Upper lobe of left lung (tissue), 6 donors: ENCODE measurements around the gene DOK5. TPM values are rescaled to one million over a fixed set of nuclear protein-coding genes. Genes with fewer than 3 reads are reported as not detected.

Experiments
- ATAC-seq, 2 donors: fragments of 200-7000 bp; cut with Tn5 transposase; one replicate each; pipeline ENCODE4 v1.9.1; 2022; ENCODE audit warnings: mild to moderate bottlenecking in 2 of 2, moderate library complexity in 2 of 2; ENCODE audit not compliant: low FRiP score in 2 of 2
- DNase-seq, 2 donors: peaks; one replicate each; pipeline ENCODE4 v3.0.0-alpha.2; 2019 to 2020
- H3K27ac ChIP-seq, 4 donors: fragments of 200-600 bp; sonication (generic); one replicate each; pipeline ENCODE4 v1.5.1; 2016 to 2019
- H3K27me3 ChIP-seq, 4 donors: fragments of 200-600 bp; sonication (generic); one replicate each; pipeline ENCODE4 v1.5.1; 2017 to 2019
- H3K36me3 ChIP-seq, 4 donors: fragments of 200-600 bp; sonication (generic); one replicate each; pipeline ENCODE4 v1.5.1; 2016 to 2019
- H3K4me1 ChIP-seq, 4 donors: fragments of 200-600 bp; sonication (generic); one replicate each; pipeline ENCODE4 v1.5.1; 2018 to 2019
- H3K4me3 ChIP-seq, 4 donors: fragments of 200-600 bp; sonication (generic); one replicate each; pipeline ENCODE4 v1.5.1; 2017 to 2019; ENCODE audit warnings: mild to moderate bottlenecking in 2 of 4, moderate library complexity in 1 of 4
- H3K9me3 ChIP-seq, 4 donors: fragments of 200-600 bp; sonication (generic); one replicate each; pipeline ENCODE4 v1.5.1; 2018 to 2019
- CTCF ChIP-seq, 6 experiments: fragments of 450-650 bp in 4 of 6; fragments of 200-600 bp in 2 of 6; sonication (generic) in 2 of 6; IDR thresholded peaks; one replicate each; pipeline ENCODE4 v1.5.1; 2016 to 2019; ENCODE audit warnings: antibody characterized with exemption in 6 of 6
- EP300 ChIP-seq, 4 donors: sonication (generic); formaldehyde crosslinking; IDR thresholded peaks; one replicate each; pipeline ENCODE4 v1.5.1; 2017; ENCODE audit warnings: antibody characterized with exemption in 4 of 4, control low read depth in 2 of 4
- POLR2A ChIP-seq, 4 donors: fragments of 450-650 bp; IDR thresholded peaks; one replicate each; pipeline ENCODE4 v1.5.1; 2016 to 2017; ENCODE audit warnings: antibody characterized with exemption in 4 of 4, mild to moderate bottlenecking in 2 of 4
- POLR2AphosphoS5 ChIP-seq, 2 donors: sonication (generic); formaldehyde crosslinking; IDR thresholded peaks; one replicate each; pipeline ENCODE4 v1.5.1; 2017; ENCODE audit warnings: antibody characterized with exemption in 2 of 2
- WGBS, 2 donors: methylation state at CpG; one replicate each; pipeline ENCODE4 v1.1.5; 2017 to 2018; 5-methylcytosine and 5-hydroxymethylcytosine counted together
- total RNA-seq, 6 donors: library from RNA; depleted of rRNA in 4 of 6; stranded (reverse); fragments of >200 nt in 4 of 6; gene quantifications; one replicate each; pipeline versions ENCODE4 v1.1.0 to v1.2.1, GENCODE V29; 2016 to 2021
- donor health status: DM: no; HTN: no; CAD: no; lungs with moderate emphysema.
- donor health status: DM: no; HTN: yes; CAD: no; lungs with severe emphysema.

DOK5 gene
- total RNA-seq, 6 donors from 2014 or later, result 0.37 to 1.0 TPM; not detected in 4

- 81% methylated on average over 1 of the region's 1 CpG for WGBS, 2 donors
Measured at GRCh38 chr20:54665812-54666211, 190.4 kb downstream of the DOK5 start.

GRCh38 chr20:54668271-54669039 is 193.1 kb downstream of the DOK5 start:
- peak in 1 of 2 donors; percentile 27 for DNase-seq
- Histone ChIP-seq H3K4me1 (peaks cover 0 to 4% (median 0%) of the 10 kb centered on the region in 4 donors), H3K9me3 (no peaks in the 10 kb centered on the region), H3K27me3 (no peaks in the 10 kb centered on the region), H3K36me3 (no peaks in the 10 kb centered on the region), H3K4me3 (no peak overlapping the region), H3K27ac (no peak overlapping the region)
- peak; percentile 66 to 68 for ATAC-seq
- 31 to 35% methylated on average over 12 of the region's 12 CpGs for WGBS, 2 donors
- TF ChIP-seq CTCF (IDR thresholded peaks at IDR 0.05), result peak in 5 of 6 experiments; percentile 4 to 38 (median 23)
- no peak for TF ChIP-seq POLR2AphosphoS5 (IDR thresholded peaks at IDR 0.05)
- no peak for TF ChIP-seq EP300 (IDR thresholded peaks at IDR 0.05)
- no peak for TF ChIP-seq POLR2A (IDR thresholded peaks at IDR 0.05)

More at GRCh38 chr20:54665812-54666211, 190.4 kb downstream of the DOK5 start:
- H3K27me3 ChIP-seq, result no peaks in the 10 kb centered on the region
- no peaks in the 10 kb centered on the region for H3K9me3 ChIP-seq
- H3K4me3 ChIP-seq, result no peak overlapping the region
- no peaks in the 10 kb centered on the region for H3K36me3 ChIP-seq
- H3K27ac ChIP-seq, result no peak overlapping the region
- ATAC-seq (no peak), DNase-seq (no peak)
- peaks cover 0 to 4% (median 0%) of the 10 kb centered on the region in 4 donors for H3K4me1 ChIP-seq
- TF ChIP-seq EP300 (IDR thresholded peaks at IDR 0.05) (no peak), POLR2AphosphoS5 (IDR thresholded peaks at IDR 0.05) (no peak), POLR2A (IDR thresholded peaks at IDR 0.05) (no peak), CTCF (IDR thresholded peaks at IDR 0.05) (no peak)

GRCh38 chr20:54669040-54669363 is 193.6 kb downstream of the DOK5 start:
- TF ChIP-seq EP300 (IDR thresholded peaks at IDR 0.05) (no peak), POLR2A (IDR thresholded peaks at IDR 0.05) (no peak), CTCF (IDR thresholded peaks at IDR 0.05) (no peak), POLR2AphosphoS5 (IDR thresholded peaks at IDR 0.05) (no peak)
- DNase-seq, result no peak
- no peak for ATAC-seq
- H3K9me3 ChIP-seq, result no peaks in the 10 kb centered on the region
- no peaks in the 10 kb centered on the region for H3K27me3 ChIP-seq
- no peak overlapping the region for H3K4me3 ChIP-seq
- WGBS, 2 donors, result 68 to 76% methylated on average over 4 of the region's 4 CpGs
- peaks cover 0 to 4% (median 0%) of the 10 kb centered on the region in 4 donors for H3K4me1 ChIP-seq
- no peaks in the 10 kb centered on the region for H3K36me3 ChIP-seq
- no peak overlapping the region for H3K27ac ChIP-seq

GRCh38 chr20:54678253-54678652 is 202.9 kb downstream of the DOK5 start:
- ATAC-seq (no peak), DNase-seq (no peak)
- Histone ChIP-seq H3K4me1 (peaks cover 0 to 7% (median 1%) of the 10 kb centered on the region in 4 donors), H3K27ac (no peak overlapping the region), H3K36me3 (no peaks in the 10 kb centered on the region), H3K4me3 (no peak overlapping the region), H3K9me3 (no peaks in the 10 kb centered on the region), H3K27me3 (no peaks in the 10 kb centered on the region)
- WGBS, 2 donors, result 42 to 51% methylated on average over 1 of the region's 1 CpG
- TF ChIP-seq POLR2AphosphoS5 (IDR thresholded peaks at IDR 0.05) (no peak), POLR2A (IDR thresholded peaks at IDR 0.05) (no peak), CTCF (IDR thresholded peaks at IDR 0.05) (no peak), EP300 (IDR thresholded peaks at IDR 0.05) (no peak)

GRCh38 chr20:54680439-54680838 is 205.0 kb downstream of the DOK5 start:
- DNase-seq (no peak), ATAC-seq (no peak)
- peaks cover 0 to 7% (median 1%) of the 10 kb centered on the region in 4 donors for H3K4me1 ChIP-seq
- no peaks in the 10 kb centered on the region for H3K27me3 ChIP-seq
- no peak overlapping the region for H3K4me3 ChIP-seq
- TF ChIP-seq POLR2AphosphoS5 (IDR thresholded peaks at IDR 0.05), result no peak
- no peak for TF ChIP-seq POLR2A (IDR thresholded peaks at IDR 0.05)
- no peak for TF ChIP-seq EP300 (IDR thresholded peaks at IDR 0.05)
- no peak for TF ChIP-seq CTCF (IDR thresholded peaks at IDR 0.05)
- no peaks in the 10 kb centered on the region for H3K9me3 ChIP-seq
- H3K36me3 ChIP-seq, result no peaks in the 10 kb centered on the region
- WGBS, 2 donors, result 38 to 47% methylated on average over 5 of the region's 5 CpGs
- H3K27ac ChIP-seq, result no peak overlapping the region
